ENCODE measurements around the gene SAYSD1.

SAYSD1 gene

GRCh38 chr6:39093149-39093708 is 21.8 kb downstream of the SAYSD1 start:
- H3K79me2 ChIP-seq (ENCODE audit: insufficient read depth, low read length): no peaks in the 10 kb centered on the region
- no peak overlapping the region for H3K27ac ChIP-seq (ENCODE audit: low read length)
- H3K4me3 ChIP-seq (ENCODE audit: low read depth in 1 of 2, low read length in 2 of 2): no peak overlapping the region
- no peak overlapping the region for H3K4me2 ChIP-seq (ENCODE audit: insufficient read depth, low read length)
- H3K9me3 ChIP-seq (ENCODE audit: insufficient read depth, low read length, severe bottlenecking): no peaks in the 10 kb centered on the region
- H4K20me1 ChIP-seq (ENCODE audit: insufficient read depth, low read length): no peaks in the 10 kb centered on the region
- TF ChIP-seq, protein P1, sequence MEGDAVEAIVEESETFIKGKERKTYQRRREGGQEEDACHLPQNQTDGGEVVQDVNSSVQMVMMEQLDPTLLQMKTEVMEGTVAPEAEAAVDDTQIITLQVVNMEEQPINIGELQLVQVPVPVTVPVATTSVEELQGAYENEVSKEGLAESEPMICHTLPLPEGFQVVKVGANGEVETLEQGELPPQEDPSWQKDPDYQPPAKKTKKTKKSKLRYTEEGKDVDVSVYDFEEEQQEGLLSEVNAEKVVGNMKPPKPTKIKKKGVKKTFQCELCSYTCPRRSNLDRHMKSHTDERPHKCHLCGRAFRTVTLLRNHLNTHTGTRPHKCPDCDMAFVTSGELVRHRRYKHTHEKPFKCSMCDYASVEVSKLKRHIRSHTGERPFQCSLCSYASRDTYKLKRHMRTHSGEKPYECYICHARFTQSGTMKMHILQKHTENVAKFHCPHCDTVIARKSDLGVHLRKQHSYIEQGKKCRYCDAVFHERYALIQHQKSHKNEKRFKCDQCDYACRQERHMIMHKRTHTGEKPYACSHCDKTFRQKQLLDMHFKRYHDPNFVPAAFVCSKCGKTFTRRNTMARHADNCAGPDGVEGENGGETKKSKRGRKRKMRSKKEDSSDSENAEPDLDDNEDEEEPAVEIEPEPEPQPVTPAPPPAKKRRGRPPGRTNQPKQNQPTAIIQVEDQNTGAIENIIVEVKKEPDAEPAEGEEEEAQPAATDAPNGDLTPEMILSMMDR (IDR thresholded peaks at IDR 0.05; ENCODE audit: borderline replicate concordance, extremely low read depth, low read length, poor library complexity, severe bottlenecking): no peak
- TF ChIP-seq EZH2 (IDR thresholded peaks at IDR 0.05; ENCODE audit: borderline replicate concordance, low read depth, low read length, severe bottlenecking): no peak
- no peaks in the 10 kb centered on the region for H3K27me3 ChIP-seq (ENCODE audit: insufficient read depth, low read length, poor library complexity)
- no peak for ATAC-seq (ENCODE audit: insufficient read depth, low read depth)
- H2AFZ ChIP-seq (ENCODE audit: low read depth, low read length): no peak overlapping the region
- H3K36me3 ChIP-seq (ENCODE audit: insufficient read depth, low read length): no peaks in the 10 kb centered on the region
- no peak overlapping the region for H3K9ac ChIP-seq (ENCODE audit: low read depth, low read length)
- DNase-seq: no peak
- H3K4me1 ChIP-seq (ENCODE audit: insufficient read depth, low read length): no peaks in the 10 kb centered on the region

- Histone ChIP-seq H3K4me1 (ENCODE audit: insufficient read depth, low read length) (no peaks in the 10 kb centered on the region), H3K79me2 (ENCODE audit: insufficient read depth, low read length) (no peaks in the 10 kb centered on the region), H3K9ac (ENCODE audit: low read depth, low read length) (no peak overlapping the region), H3K36me3 (ENCODE audit: insufficient read depth, low read length) (no peaks in the 10 kb centered on the region), H3K4me2 (ENCODE audit: insufficient read depth, low read length) (no peak overlapping the region), H4K20me1 (ENCODE audit: insufficient read depth, low read length) (no peaks in the 10 kb centered on the region), H3K4me3 (ENCODE audit: low read depth in 1 of 2, low read length in 2 of 2) (no peak overlapping the region), H3K9me3 (ENCODE audit: insufficient read depth, low read length, severe bottlenecking) (no peaks in the 10 kb centered on the region), H3K27me3 (ENCODE audit: insufficient read depth, low read length, poor library complexity) (no peaks in the 10 kb centered on the region), H3K27ac (ENCODE audit: low read length) (no peak overlapping the region), H2AFZ (ENCODE audit: low read depth, low read length) (no peak overlapping the region)
- DNase-seq (no peak), ATAC-seq (ENCODE audit: insufficient read depth, low read depth) (no peak)
- TF ChIP-seq, protein P1 (IDR thresholded peaks at IDR 0.05; ENCODE audit: borderline replicate concordance, extremely low read depth, low read length, poor library complexity, severe bottlenecking): no peak
- TF ChIP-seq EZH2 (IDR thresholded peaks at IDR 0.05; ENCODE audit: borderline replicate concordance, low read depth, low read length, severe bottlenecking): no peak
Observed at GRCh38 chr6:39092124-39092523, 22.9 kb downstream of the SAYSD1 start.

GRCh38 chr6:39091220-39091619 is 23.8 kb downstream of the SAYSD1 start:
- Histone ChIP-seq H2AFZ (ENCODE audit: low read depth, low read length) (no peak overlapping the region), H3K79me2 (ENCODE audit: insufficient read depth, low read length) (no peaks in the 10 kb centered on the region), H3K9ac (ENCODE audit: low read depth, low read length) (no peak overlapping the region), H3K27ac (ENCODE audit: low read length) (no peak overlapping the region), H3K9me3 (ENCODE audit: insufficient read depth, low read length, severe bottlenecking) (no peaks in the 10 kb centered on the region), H3K36me3 (ENCODE audit: insufficient read depth, low read length) (no peaks in the 10 kb centered on the region), H3K4me3 (ENCODE audit: low read depth in 1 of 2, low read length in 2 of 2) (no peak overlapping the region), H3K4me2 (ENCODE audit: insufficient read depth, low read length) (no peak overlapping the region), H3K27me3 (ENCODE audit: insufficient read depth, low read length, poor library complexity) (no peaks in the 10 kb centered on the region), H3K4me1 (ENCODE audit: insufficient read depth, low read length) (no peaks in the 10 kb centered on the region), H4K20me1 (ENCODE audit: insufficient read depth, low read length) (no peaks in the 10 kb centered on the region)
- DNase-seq (no peak), ATAC-seq (ENCODE audit: insufficient read depth, low read depth) (no peak)
- TF ChIP-seq, protein P1 (IDR thresholded peaks at IDR 0.05; ENCODE audit: borderline replicate concordance, extremely low read depth, low read length, poor library complexity, severe bottlenecking): no peak
- no peak for TF ChIP-seq EZH2 (IDR thresholded peaks at IDR 0.05; ENCODE audit: borderline replicate concordance, low read depth, low read length, severe bottlenecking)

- TF ChIP-seq, protein P1 (IDR thresholded peaks at IDR 0.05; ENCODE audit: borderline replicate concordance, extremely low read depth, low read length, poor library complexity, severe bottlenecking): no peak
- no peak for TF ChIP-seq EZH2 (IDR thresholded peaks at IDR 0.05; ENCODE audit: borderline replicate concordance, low read depth, low read length, severe bottlenecking)
- DNase-seq: no peak
- Histone ChIP-seq H3K36me3 (ENCODE audit: insufficient read depth, low read length) (no peaks in the 10 kb centered on the region), H3K9ac (ENCODE audit: low read depth, low read length) (no peak overlapping the region), H3K4me1 (ENCODE audit: insufficient read depth, low read length) (no peaks in the 10 kb centered on the region), H3K79me2 (ENCODE audit: insufficient read depth, low read length) (no peaks in the 10 kb centered on the region), H3K27me3 (ENCODE audit: insufficient read depth, low read length, poor library complexity) (no peaks in the 10 kb centered on the region), H4K20me1 (ENCODE audit: insufficient read depth, low read length) (no peaks in the 10 kb centered on the region), H3K4me2 (ENCODE audit: insufficient read depth, low read length) (no peak overlapping the region), H3K9me3 (ENCODE audit: insufficient read depth, low read length, severe bottlenecking) (no peaks in the 10 kb centered on the region), H3K27ac (ENCODE audit: low read length) (no peak overlapping the region), H2AFZ (ENCODE audit: low read depth, low read length) (no peak overlapping the region), H3K4me3 (ENCODE audit: low read depth in 1 of 2, low read length in 2 of 2) (no peak overlapping the region)
- ATAC-seq (ENCODE audit: insufficient read depth, low read depth): no peak
Observed at GRCh38 chr6:39090036-39090435, 24.9 kb downstream of the SAYSD1 start.

All from DND-41 (cell line).